ENCODE data around the gene APBA1.
"Not testable (repeated sequence)": the region's sequence is repeated elsewhere in the genome, so short reads cannot be mapped to it uniquely, and the experiment has no call there.

APBA1 gene

GRCh38 chr9:69602773-69603172 lies 69.4 kb downstream of the APBA1 start:
- ChIA-PET POLR2A (ENCODE audit: low non-redundant PET) (no interaction called here), CTCF (interaction anchor here (0.7 kb wide), 1 partner anchor 930 kb away, joined by 3 read pairs; no protein-coding TSS in a partner anchor)
- H3K27ac ChIP-seq = no peak overlapping the region
- DNase-seq (ENCODE audit: low spot score) = no peak
- TF ChIP-seq CTCF (conservative IDR thresholded peaks at IDR 0.05; ENCODE audit: low read depth) = no peak

- H3K27ac ChIP-seq = no peak overlapping the region
- no peak for TF ChIP-seq CTCF (conservative IDR thresholded peaks at IDR 0.05; ENCODE audit: low read depth)
- no peak for DNase-seq (ENCODE audit: low spot score)
- ChIA-PET CTCF (no interaction called here), POLR2A (ENCODE audit: low non-redundant PET) (no interaction called here)
Measured at GRCh38 chr9:69601698-69602097, 70.5 kb downstream of the APBA1 start.

GRCh38 chr9:69600314-69601047 lies 71.7 kb downstream of the APBA1 start:
- ChIA-PET CTCF (interaction anchor here (0.7 kb wide), 1 partner anchor 13 kb away, joined by 4 read pairs; no protein-coding TSS in a partner anchor), POLR2A (ENCODE audit: low non-redundant PET) (no interaction called here)
- H3K27ac ChIP-seq = no peak overlapping the region
- no peak for DNase-seq (ENCODE audit: low spot score)
- TF ChIP-seq CTCF (conservative IDR thresholded peaks at IDR 0.05; ENCODE audit: low read depth) = no peak

GRCh38 chr9:69599232-69599971 lies 72.8 kb downstream of the APBA1 start:
- DNase-seq (ENCODE audit: low spot score) = no peak
- no peak overlapping the region for H3K27ac ChIP-seq
- CTCF ChIA-PET = interaction anchor here (0.7 kb wide), 1 partner anchor 11 kb away, joined by 3 read pairs; no protein-coding TSS in a partner anchor
- no peak for TF ChIP-seq CTCF (conservative IDR thresholded peaks at IDR 0.05; ENCODE audit: low read depth)
- POLR2A ChIA-PET (ENCODE audit: low non-redundant PET) = no interaction called here

GRCh38 chr9:69596906-69597305 lies 75.3 kb downstream of the APBA1 start:
- POLR2A ChIA-PET (ENCODE audit: low non-redundant PET) = not testable (repeated sequence)
- CTCF ChIA-PET = interaction anchor here (0.6 kb wide), 1 partner anchor 350 kb away, joined by 3 read pairs; no protein-coding TSS in a partner anchor

GRCh38 chr9:69594180-69594579 lies 78.0 kb downstream of the APBA1 start:
- CTCF ChIA-PET = no interaction called here

More at GRCh38 chr9:69596906-69597305, 75.3 kb downstream of the APBA1 start:
- DNase-seq (ENCODE audit: low spot score); H3K27ac ChIP-seq: not testable (repeated sequence)

More at GRCh38 chr9:69594180-69594579, 78.0 kb downstream of the APBA1 start:
- no peak for TF ChIP-seq CTCF (conservative IDR thresholded peaks at IDR 0.05; ENCODE audit: low read depth)
- POLR2A ChIA-PET (ENCODE audit: low non-redundant PET) = no interaction called here
- no peak for DNase-seq (ENCODE audit: low spot score)
- no peak overlapping the region for H3K27ac ChIP-seq
